SK-N-SH treated with all-trans-retinoic acid at 6 μM for 48 hours (cell line): ENCODE measurements around the gene DOCK9.

Source experiments
- GLIS3 ChIP-seq: fragments of 250-450 bp; sonication (Bioruptor Pico); IDR thresholded peaks from 2 replicates; pipeline ENCODE4 v1.5.0; 2020; ENCODE audit warnings: mild to moderate bottlenecking, moderate library complexity
- ISL1 ChIP-seq: fragments of 250-450 bp; sonication (Bioruptor Pico); IDR thresholded peaks from 2 replicates; pipeline ENCODE4 v2.1.2; 2022; ENCODE audit warnings: mild to moderate bottlenecking, moderate library complexity
- RARB ChIP-seq: fragments of 250-450 bp; sonication (Bioruptor Pico); IDR thresholded peaks from 2 replicates; pipeline ENCODE4 v1.8.0; 2021; ENCODE audit warnings: mild to moderate bottlenecking, moderate library complexity

DNA sequence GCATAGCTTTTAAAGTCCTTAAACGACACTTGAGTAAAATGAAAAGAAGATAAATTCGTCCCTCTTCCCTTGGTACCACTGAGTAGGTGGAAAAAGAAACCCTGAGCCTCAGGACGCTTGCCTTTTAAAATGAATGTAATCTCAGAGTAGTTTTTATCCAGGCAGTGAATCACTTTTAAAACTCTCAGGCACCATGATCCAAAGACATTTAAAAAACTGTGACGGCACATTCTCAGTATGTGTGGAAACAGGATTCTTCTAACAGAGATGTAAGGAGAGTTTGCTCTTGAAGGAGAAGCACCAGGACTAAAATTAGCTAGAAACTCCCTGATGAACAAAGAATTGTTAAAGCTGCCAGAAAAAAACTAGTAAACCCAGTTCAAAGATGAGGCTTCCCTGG, 119.7 kb downstream of the DOCK9 start:
- TF ChIP-seq GLIS3 (no peak), RARB (CRISPR knock-in tag) (no peak), ISL1 (CRISPR knock-in tag) (no peak)
